Liver (tissue), 9 donors: ENCODE data around the gene CUL1. TPM values are rescaled to one million over a fixed set of nuclear protein-coding genes. Genes with fewer than 3 reads are reported as not detected.

Source experiments
- DNase-seq: peaks from one replicate; pipeline ENCODE4 v3.0.0-alpha.2; 2017; ENCODE audit warnings: low spot score
- H3K27ac ChIP-seq, 2 donors: one replicate each; pipeline ENCODE4 v1.7.0; 2013; ENCODE audit warnings: inconsistent platforms in 2 of 2, low read length in 2 of 2, control low read depth in 1 of 2, low read depth in 1 of 2, mild to moderate bottlenecking in 1 of 2
- H3K27me3 ChIP-seq, 4 donors: one replicate each; pipeline versions ENCODE4 v1.6.1 to v1.7.0; 2013; ENCODE audit warnings: low read length in 3 of 4, inconsistent platforms in 1 of 4, mild to moderate bottlenecking in 1 of 4, moderate library complexity in 1 of 4; ENCODE audit not compliant: control insufficient read depth in 4 of 4, insufficient read depth in 4 of 4
- H3K36me3 ChIP-seq, 4 donors: one replicate each; pipeline versions ENCODE4 v1.6.1 to v1.7.0; 2013; ENCODE audit warnings: low read length in 3 of 4, mild to moderate bottlenecking in 3 of 4, low read depth in 1 of 4, moderate library complexity in 1 of 4; ENCODE audit not compliant: control insufficient read depth in 4 of 4, insufficient read depth in 3 of 4
- H3K4me1 ChIP-seq, 4 donors: one replicate each; pipeline versions ENCODE4 v1.6.1 to v1.7.0; 2013; ENCODE audit warnings: low read length in 3 of 4, mild to moderate bottlenecking in 3 of 4, moderate library complexity in 1 of 4; ENCODE audit not compliant: control insufficient read depth in 4 of 4, insufficient read depth in 4 of 4
- H3K4me3 ChIP-seq, 3 donors: one replicate each; pipeline versions ENCODE4 v1.6.1 to v1.7.0; 2013; ENCODE audit warnings: low read length in 3 of 3, control low read depth in 1 of 3, low read depth in 1 of 3, mild to moderate bottlenecking in 1 of 3
- H3K9ac ChIP-seq, 2 donors: one replicate each; pipeline ENCODE4 v1.7.0; 2013; ENCODE audit warnings: low read length in 2 of 2, mild to moderate bottlenecking in 2 of 2, moderate library complexity in 2 of 2, control low read depth in 1 of 2, low read depth in 1 of 2
- H3K9me3 ChIP-seq, 4 donors: one replicate each; pipeline versions ENCODE4 v1.6.1 to v1.7.0; 2013; ENCODE audit warnings: low read length in 3 of 4; ENCODE audit not compliant: control insufficient read depth in 4 of 4
- ATF3 ChIP-seq: IDR thresholded peaks from 2 replicates; pipeline ENCODE4 v1.6.1; 2016; ENCODE audit warnings: antibody characterized with exemption
- EGR1 ChIP-seq, 2 donors: IDR thresholded peaks; 2 replicates each; pipeline ENCODE4 v1.6.1; 2016 to 2018; ENCODE audit warnings: antibody characterized with exemption in 2 of 2, low read depth in 2 of 2
- FOXA1 ChIP-seq: IDR thresholded peaks from 2 replicates; pipeline ENCODE4 v1.6.1; 2016; ENCODE audit warnings: antibody characterized with exemption
- FOXA2 ChIP-seq: IDR thresholded peaks from 2 replicates; pipeline ENCODE4 v1.6.1; 2016; ENCODE audit warnings: antibody characterized with exemption
- GABPA ChIP-seq, 2 donors: IDR thresholded peaks in 1 of 2; conservative IDR thresholded peaks in 1 of 2; 2 replicates each; pipeline ENCODE4 v1.6.1; 2016; ENCODE audit warnings: antibody characterized with exemption in 2 of 2, mild to moderate bottlenecking in 1 of 2, moderate library complexity in 1 of 2
- HNF4A ChIP-seq, 2 donors: conservative IDR thresholded peaks; 2 replicates each; pipeline ENCODE4 v1.6.1; 2016; ENCODE audit warnings: antibody characterized with exemption in 2 of 2, mild to moderate bottlenecking in 2 of 2
- HNF4G ChIP-seq: IDR thresholded peaks from 2 replicates; pipeline ENCODE4 v1.6.1; 2016; ENCODE audit warnings: antibody characterized with exemption
- JUND ChIP-seq, 2 donors: IDR thresholded peaks; 2 replicates each; pipeline ENCODE4 v1.6.1; 2016; ENCODE audit warnings: antibody characterized with exemption in 2 of 2
- MAX ChIP-seq: IDR thresholded peaks from 2 replicates; pipeline ENCODE4 v1.6.1; 2016; ENCODE audit warnings: antibody characterized with exemption
- NR2F2 ChIP-seq: IDR thresholded peaks from 2 replicates; pipeline ENCODE4 v1.6.1; 2016; ENCODE audit warnings: antibody characterized with exemption
- RAD21 ChIP-seq, 2 donors: IDR thresholded peaks; 2 replicates each; pipeline ENCODE4 v1.6.1; 2016; ENCODE audit warnings: antibody characterized with exemption in 2 of 2, mild to moderate bottlenecking in 2 of 2
- REST ChIP-seq: IDR thresholded peaks from 2 replicates; pipeline ENCODE4 v1.6.1; 2016; ENCODE audit warnings: antibody characterized with exemption, mild to moderate bottlenecking
- RXRA ChIP-seq, 2 donors: IDR thresholded peaks; 2 replicates each; pipeline ENCODE4 v1.6.1; 2017 to 2018; ENCODE audit warnings: antibody characterized with exemption in 2 of 2, mild to moderate bottlenecking in 1 of 2
- SP1 ChIP-seq: IDR thresholded peaks from 2 replicates; pipeline ENCODE4 v1.6.1; 2018; ENCODE audit warnings: antibody characterized with exemption, mild to moderate bottlenecking
- TAF1 ChIP-seq: conservative IDR thresholded peaks from 2 replicates; pipeline ENCODE4 v1.6.1; 2016; ENCODE audit warnings: antibody characterized with exemption, mild to moderate bottlenecking
- YY1 ChIP-seq: IDR thresholded peaks from 2 replicates; pipeline ENCODE4 v1.6.1; 2016; ENCODE audit warnings: antibody characterized with exemption, mild to moderate bottlenecking
- ZBTB33 ChIP-seq: IDR thresholded peaks from 2 replicates; pipeline ENCODE4 v1.6.1; 2016; ENCODE audit warnings: antibody characterized with exemption
- WGBS: extraction: QIAGEN DNeasy Blood & Tissue Kit; methylation state at CpG from one replicate; pipeline ENCODE4 v1.1.7; 2013; 5-methylcytosine and 5-hydroxymethylcytosine counted together
- polyA plus RNA-seq, 2 donors: library from polyadenylated mRNA; stranded (reverse) in 1 of 2; unstranded in 1 of 2; fragments of 200-250 nt in 1 of 2; fragments of >200 nt in 1 of 2; fragmentation: Nextera tagmentation in 1 of 2; extraction: Ambion mirVana in 1 of 2; gene quantifications; one replicate each; pipeline versions ENCODE4 v1.2.1 to v1.2.3, GENCODE V29; 2013 to 2015
- total RNA-seq, 2 donors: library from RNA; depleted of rRNA; stranded (reverse); fragments of >200 nt; gene quantifications; one replicate each; pipeline ENCODE4 v1.2.3, GENCODE V29; 2014
- donor health status: healthy.
- donor health status: healthy.
- donor health status: healthy.
- donor health status: healthy.
- donor health status: healthy.

Gene CUL1
- total and polyA plus RNA-seq, 4 donors: 21.7 to 56.7 (median 26.7) TPM

- TF ChIP-seq YY1 (no peak), EGR1 (IDR thresholded peaks at IDR 0.05; ENCODE audit: low read depth in 2 of 2) (no peak)
Measured at GRCh38 chr7:148789220-148789619, 90.5 kb downstream of the CUL1 start (continued).

GRCh38 chr7:148790131-148790726 lies 91.5 kb downstream of the CUL1 start:
- Histone ChIP-seq H3K36me3 (peaks cover 19 to 85% (median 75%) of the 10 kb centered on the region in 4 donors), H3K4me3 (no peak overlapping the region), H3K27me3 (no peaks in the 10 kb centered on the region), H3K9ac (no peak overlapping the region), H3K27ac (no peak overlapping the region), H3K9me3 (no peaks in the 10 kb centered on the region), H3K4me1 (no peaks in the 10 kb centered on the region)
- no peak for TF ChIP-seq FOXA1
- TF ChIP-seq REST: no peak
- no peak for TF ChIP-seq NR2F2
- TF ChIP-seq RAD21 (IDR thresholded peaks at IDR 0.05): no peak
- TF ChIP-seq ATF3: no peak
- no peak for TF ChIP-seq FOXA2
- no peak for TF ChIP-seq EGR1 (IDR thresholded peaks at IDR 0.05; ENCODE audit: low read depth in 2 of 2)
- no peak for TF ChIP-seq YY1
- TF ChIP-seq MAX: no peak
- no peak for TF ChIP-seq TAF1
- no peak for TF ChIP-seq ZBTB33
- TF ChIP-seq JUND (IDR thresholded peaks at IDR 0.05): no peak
- TF ChIP-seq GABPA (IDR thresholded peaks at IDR 0.05 in 1 of 2, conservative IDR thresholded peaks at IDR 0.05 in 1 of 2): no peak
- TF ChIP-seq SP1: no peak
- no peak for TF ChIP-seq RXRA (IDR thresholded peaks at IDR 0.05)
- TF ChIP-seq HNF4A (conservative IDR thresholded peaks at IDR 0.05): no peak
- no peak for TF ChIP-seq HNF4G
- 96% methylated on average over 8 of the region's 8 CpGs for WGBS
- DNase-seq: no peak
